Measurements from ENCODE around the gene DOC2A.

GRCh38 chr16:29961127-29961478 lies 49.7 kb downstream of the DOC2A start:
- TF ChIP-seq, protein P1, sequence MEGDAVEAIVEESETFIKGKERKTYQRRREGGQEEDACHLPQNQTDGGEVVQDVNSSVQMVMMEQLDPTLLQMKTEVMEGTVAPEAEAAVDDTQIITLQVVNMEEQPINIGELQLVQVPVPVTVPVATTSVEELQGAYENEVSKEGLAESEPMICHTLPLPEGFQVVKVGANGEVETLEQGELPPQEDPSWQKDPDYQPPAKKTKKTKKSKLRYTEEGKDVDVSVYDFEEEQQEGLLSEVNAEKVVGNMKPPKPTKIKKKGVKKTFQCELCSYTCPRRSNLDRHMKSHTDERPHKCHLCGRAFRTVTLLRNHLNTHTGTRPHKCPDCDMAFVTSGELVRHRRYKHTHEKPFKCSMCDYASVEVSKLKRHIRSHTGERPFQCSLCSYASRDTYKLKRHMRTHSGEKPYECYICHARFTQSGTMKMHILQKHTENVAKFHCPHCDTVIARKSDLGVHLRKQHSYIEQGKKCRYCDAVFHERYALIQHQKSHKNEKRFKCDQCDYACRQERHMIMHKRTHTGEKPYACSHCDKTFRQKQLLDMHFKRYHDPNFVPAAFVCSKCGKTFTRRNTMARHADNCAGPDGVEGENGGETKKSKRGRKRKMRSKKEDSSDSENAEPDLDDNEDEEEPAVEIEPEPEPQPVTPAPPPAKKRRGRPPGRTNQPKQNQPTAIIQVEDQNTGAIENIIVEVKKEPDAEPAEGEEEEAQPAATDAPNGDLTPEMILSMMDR (IDR thresholded peaks at IDR 0.05), result no peak
- TF ChIP-seq, protein P2, sequence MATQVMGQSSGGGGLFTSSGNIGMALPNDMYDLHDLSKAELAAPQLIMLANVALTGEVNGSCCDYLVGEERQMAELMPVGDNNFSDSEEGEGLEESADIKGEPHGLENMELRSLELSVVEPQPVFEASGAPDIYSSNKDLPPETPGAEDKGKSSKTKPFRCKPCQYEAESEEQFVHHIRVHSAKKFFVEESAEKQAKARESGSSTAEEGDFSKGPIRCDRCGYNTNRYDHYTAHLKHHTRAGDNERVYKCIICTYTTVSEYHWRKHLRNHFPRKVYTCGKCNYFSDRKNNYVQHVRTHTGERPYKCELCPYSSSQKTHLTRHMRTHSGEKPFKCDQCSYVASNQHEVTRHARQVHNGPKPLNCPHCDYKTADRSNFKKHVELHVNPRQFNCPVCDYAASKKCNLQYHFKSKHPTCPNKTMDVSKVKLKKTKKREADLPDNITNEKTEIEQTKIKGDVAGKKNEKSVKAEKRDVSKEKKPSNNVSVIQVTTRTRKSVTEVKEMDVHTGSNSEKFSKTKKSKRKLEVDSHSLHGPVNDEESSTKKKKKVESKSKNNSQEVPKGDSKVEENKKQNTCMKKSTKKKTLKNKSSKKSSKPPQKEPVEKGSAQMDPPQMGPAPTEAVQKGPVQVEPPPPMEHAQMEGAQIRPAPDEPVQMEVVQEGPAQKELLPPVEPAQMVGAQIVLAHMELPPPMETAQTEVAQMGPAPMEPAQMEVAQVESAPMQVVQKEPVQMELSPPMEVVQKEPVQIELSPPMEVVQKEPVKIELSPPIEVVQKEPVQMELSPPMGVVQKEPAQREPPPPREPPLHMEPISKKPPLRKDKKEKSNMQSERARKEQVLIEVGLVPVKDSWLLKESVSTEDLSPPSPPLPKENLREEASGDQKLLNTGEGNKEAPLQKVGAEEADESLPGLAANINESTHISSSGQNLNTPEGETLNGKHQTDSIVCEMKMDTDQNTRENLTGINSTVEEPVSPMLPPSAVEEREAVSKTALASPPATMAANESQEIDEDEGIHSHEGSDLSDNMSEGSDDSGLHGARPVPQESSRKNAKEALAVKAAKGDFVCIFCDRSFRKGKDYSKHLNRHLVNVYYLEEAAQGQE (IDR thresholded peaks at IDR 0.05; ENCODE audit: insufficient read depth in 1 of 2, low read depth in 2 of 2, low read length in 1 of 2), result no peak
- no peak for TF ChIP-seq POLR2AphosphoS5 (IDR thresholded peaks at IDR 0.05; ENCODE audit: low read depth, low read length)
- no peak for TF ChIP-seq SIN3A (IDR thresholded peaks at IDR 0.05; ENCODE audit: borderline replicate concordance, insufficient read depth, low read depth, low read length)
- no peak for TF ChIP-seq TCF7L2 (IDR thresholded peaks at IDR 0.05; ENCODE audit: low read depth, low read length)
